Activated T-cell treated with anti-CD3 and anti-CD28 coated beads for 4 hours (primary cell): Measurements from ENCODE around the gene LZTS2.
"Not testable (repeated sequence)": the region's sequence is repeated elsewhere in the genome, so short reads cannot be mapped to it uniquely, and the experiment has no call there.

Experiments used
- DNase-seq: peaks from one replicate; pipeline ENCODE4 v3.0.0-alpha.2; 2020

The LZTS2 gene

DNA sequence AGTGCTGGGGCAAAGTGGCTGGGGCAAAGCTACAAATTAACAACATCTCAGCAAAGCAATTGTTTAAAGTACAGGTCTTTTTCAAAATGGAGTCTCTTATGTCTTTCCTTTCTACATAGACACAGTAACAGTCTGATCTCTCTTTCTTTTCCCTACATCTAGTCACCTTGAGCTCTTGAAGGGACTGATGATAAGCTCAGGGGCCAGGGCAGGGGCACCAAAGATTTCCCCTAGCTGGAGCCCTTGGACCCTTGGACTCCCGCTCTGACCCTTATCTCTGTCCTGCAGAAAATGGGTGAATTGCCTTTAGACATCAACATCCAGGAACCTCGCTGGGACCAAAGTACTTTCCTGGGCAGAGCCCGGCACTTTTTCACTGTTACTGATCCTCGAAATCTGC is 34.8 kb downstream of the LZTS2 start:
- DNase-seq = not testable (repeated sequence)

- no peak for DNase-seq
Observed at GRCh38 chr10:101035314-101035713, 35.7 kb downstream of the LZTS2 start.

DNA sequence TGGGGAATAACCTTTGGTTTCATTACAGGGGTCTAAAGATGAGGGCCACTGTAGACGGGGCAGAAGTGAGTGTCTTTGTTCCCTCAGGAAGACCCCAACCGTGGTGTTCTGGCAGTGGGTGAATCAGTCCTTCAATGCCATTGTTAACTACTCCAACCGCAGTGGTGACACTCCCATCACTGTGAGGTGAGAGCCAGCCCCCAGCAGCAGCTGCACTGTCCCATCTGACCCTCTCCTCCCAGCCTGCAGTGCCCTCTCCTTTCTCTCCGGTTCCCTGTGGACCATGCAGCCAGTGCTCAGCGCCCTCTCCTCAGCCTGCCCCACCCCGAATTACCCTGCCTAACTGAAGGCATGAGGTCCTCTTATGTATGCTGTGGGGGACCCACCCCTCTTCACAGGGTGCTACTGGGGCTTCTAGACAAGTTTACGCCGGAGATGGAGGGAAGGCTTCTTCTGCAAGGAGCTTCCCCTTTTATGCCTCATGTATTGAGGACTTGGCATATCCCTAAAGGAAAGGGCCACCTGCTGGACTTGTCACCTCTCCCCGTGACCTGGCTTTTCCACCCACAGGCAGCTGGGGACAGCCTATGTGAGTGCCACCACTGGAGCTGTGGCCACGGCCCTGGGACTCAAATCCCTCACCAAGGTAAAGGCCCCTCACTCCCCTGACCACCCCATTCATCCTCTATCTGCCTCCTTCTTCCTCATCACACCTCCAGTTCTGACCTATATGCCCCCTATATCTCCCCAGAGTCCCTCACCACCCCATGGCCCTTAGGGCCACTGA is 36.5 kb downstream of the LZTS2 start:
- no peak for DNase-seq

- no peak for DNase-seq
Observed at GRCh38 chr10:101036726-101037125, 37.1 kb downstream of the LZTS2 start.

DNA sequence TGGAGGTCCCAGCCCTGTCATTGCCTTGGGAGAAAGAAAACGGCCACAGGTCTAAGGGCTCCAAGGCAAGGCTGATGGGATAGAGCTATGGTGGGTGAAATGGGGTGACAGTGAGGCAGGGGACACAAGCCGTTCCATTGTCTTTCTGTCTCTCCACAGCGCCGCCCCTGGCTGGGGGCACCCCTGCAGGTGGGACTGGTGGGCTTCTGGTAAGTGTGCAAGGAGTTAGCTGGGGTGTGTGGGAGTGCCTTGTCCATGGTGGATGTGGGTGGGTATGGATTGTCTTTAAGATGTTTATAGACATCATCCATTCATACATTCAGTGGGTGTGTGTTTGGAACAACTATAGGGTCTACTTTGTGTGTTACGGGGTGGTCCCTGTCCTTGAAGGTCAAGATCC is 38.9 kb downstream of the LZTS2 start:
- no peak for DNase-seq

DNA sequence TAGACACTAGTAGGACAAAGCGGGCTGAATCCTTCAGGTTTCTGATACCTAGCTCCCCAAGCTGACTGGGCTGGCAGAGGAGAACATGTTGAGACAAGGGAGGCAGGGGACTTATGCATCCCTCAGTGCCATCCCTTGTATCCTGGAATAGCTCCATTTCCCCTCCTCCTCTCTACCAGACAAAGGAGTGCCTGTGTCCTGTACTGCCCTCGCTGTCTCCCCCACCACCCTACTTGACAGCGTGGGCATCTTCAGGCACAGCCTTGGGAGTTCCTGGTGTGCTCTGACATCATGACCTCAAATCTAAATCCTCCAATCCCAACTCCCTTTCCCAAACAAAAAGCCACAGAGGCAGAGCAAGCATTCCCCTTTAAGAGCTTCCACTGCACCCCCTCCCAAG is 40.5 kb downstream of the LZTS2 start:
- DNase-seq = no peak

GRCh38 chr10:101040851-101041250 is 41.2 kb downstream of the LZTS2 start:
- no peak for DNase-seq

- peak; percentile 69 for DNase-seq
Observed at GRCh38 chr10:101041252-101041761, 41.7 kb downstream of the LZTS2 start.

- DNase-seq = no peak
Observed at GRCh38 chr10:101042118-101042517, 42.5 kb downstream of the LZTS2 start.

GRCh38 chr10:101042667-101043362 is 43.2 kb downstream of the LZTS2 start:
- peak; percentile 78 for DNase-seq

- no peak for DNase-seq
Observed at GRCh38 chr10:101043363-101043707, 43.7 kb downstream of the LZTS2 start.

DNA sequence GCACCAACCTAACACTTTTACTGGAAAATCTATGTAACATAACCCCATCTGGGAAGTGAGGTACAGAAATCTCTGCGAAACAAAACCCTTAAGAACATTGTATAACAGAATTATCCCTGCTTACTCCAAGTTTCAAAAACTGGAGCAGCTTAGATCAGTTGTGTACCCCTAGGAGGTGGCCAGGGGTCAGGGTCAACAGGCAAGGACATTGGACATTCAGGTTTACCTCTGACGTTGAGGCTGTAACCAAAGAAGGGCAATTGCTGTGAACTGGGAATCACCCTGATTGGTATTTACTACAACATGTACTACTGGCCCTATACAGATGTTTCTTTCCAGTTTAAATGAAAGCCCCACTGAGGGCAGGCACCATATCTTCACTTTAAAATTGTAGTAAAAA is 44.5 kb downstream of the LZTS2 start:
- no peak for DNase-seq

DNA sequence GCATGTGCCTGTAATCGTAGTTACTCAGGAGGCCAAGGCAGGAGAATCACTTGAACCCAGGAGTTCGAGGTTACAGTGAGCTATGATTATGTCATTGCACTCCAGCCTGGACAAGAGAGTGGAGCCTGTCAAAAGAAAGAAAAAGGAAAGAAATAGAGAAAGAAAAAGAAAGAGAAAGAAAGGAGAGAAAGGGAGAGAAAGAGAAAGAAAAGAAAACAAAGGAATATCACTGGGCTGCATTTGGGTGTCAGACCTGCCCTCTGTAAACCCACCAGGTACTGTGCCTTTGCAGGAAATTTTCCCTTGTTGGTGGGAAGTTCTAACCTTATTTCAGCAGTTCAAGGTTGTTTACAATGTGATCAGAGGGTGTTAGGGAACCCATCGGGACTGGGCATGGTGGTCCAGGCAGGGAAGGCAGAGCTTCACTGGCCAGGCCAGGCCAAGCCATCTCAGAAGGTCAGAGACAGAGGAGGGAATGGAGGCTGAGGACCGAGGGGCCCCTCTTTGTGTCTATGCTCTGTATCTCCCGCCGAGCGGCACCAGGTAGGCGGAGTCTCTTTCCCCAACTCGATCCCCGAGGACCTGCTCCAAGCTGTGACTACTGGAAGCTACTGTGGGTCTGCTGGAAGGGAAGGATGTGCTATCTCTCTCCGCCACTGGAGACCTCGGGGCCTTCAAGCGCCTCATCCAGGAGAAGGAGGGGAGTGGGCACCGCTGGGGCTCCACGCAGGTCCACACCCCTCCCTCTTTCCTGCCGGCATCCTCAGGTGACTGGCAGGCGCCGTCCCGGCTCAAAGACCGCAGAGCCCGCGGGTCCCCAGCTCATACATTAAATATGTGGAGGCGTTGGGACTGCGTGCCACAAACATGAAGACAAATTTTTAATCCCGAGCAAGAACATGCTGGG is 47.0 kb downstream of the LZTS2 start:
- no peak for DNase-seq

GRCh38 chr10:101047268-101047667 is 47.7 kb downstream of the LZTS2 start:
- no peak for DNase-seq

GRCh38 chr10:101047961-101048892 is 48.6 kb downstream of the LZTS2 start:
- no peak for DNase-seq

DNA sequence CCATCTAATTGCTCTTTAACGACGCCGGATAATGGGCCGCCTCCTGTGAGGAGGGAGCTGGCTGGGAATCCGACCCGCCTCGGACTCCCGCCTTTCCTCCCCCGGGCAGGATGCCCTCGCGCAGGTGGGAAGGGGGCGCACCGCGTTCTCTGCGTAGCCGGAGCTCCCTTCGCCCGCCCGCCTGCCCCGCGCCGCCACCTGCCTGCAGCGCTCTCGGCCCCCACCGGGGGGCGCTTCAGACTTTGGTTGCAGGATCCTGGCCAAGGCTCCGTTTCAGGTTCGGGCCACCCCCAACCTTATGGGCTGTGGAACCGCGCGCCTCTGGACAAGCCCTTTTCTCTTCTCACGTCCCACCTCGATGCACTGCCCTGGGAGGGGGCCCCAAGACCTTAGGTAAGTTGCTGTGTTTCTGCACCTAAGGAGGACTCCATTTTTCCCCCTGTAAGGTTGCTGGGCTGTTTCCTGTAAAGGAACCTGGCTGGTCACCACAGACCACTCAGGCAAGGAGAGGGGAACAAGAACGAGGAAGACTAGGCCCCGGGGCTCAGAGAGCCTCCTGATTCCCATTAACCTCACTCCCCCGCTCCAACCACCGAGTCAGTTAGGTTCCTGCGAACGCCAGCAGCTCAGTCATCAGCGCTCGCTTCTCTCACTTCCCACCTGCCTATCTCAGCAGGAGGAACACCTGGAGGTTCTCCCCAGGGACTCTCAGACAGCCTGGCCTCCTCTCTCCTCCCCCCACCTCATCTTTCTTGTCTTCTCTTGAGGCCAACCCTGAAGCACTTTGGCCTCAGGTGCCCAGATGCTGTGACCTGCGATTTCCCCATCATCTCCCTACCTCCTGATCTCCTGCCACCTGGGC is 50.8 kb downstream of the LZTS2 start:
- peak; percentile 81 for DNase-seq

DNA sequence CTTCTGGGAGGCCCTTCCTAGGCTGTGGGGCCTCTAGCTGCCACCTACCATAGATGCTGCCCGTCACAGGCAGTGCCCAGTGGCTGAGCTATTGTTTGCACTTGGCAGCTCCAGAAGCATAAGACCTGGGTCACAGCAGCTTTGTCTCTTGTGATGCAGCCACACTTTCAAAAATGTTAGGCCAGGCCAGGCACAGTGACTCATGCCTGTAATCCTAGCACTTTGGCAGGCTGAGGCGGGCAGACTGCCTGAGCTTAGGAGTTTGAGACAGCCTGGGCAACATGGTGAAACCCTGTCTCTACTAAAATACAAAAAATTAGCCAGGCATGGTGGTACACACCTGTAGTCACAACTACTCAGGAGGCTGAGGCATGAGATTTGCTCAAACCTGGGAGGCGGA is 52.7 kb downstream of the LZTS2 start:
- DNase-seq = no peak

- DNase-seq = no peak
Observed at GRCh38 chr10:101053516-101053915, 53.9 kb downstream of the LZTS2 start.

DNA sequence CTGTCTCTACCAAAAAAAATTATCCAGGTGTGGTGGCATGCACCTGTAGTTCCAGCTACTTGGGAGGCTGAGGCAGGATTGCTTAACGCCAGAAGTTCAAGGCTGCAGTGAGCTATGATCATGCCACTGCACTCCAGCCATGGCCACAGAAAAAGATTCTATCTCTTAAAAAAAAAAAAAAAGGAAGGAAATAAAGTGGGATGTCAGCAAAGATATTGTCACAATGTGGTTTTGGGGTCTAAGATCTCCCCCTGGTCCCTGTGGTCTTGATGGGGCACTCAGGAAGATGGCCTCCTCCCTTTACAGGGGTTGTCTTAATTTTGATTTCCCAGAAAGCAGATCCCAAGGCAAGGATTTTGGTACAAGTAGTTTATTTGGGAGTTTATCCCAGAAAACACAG is 54.7 kb downstream of the LZTS2 start:
- DNase-seq = no peak

- no peak for DNase-seq
Observed at GRCh38 chr10:101054876-101055275, 55.3 kb downstream of the LZTS2 start.

DNA sequence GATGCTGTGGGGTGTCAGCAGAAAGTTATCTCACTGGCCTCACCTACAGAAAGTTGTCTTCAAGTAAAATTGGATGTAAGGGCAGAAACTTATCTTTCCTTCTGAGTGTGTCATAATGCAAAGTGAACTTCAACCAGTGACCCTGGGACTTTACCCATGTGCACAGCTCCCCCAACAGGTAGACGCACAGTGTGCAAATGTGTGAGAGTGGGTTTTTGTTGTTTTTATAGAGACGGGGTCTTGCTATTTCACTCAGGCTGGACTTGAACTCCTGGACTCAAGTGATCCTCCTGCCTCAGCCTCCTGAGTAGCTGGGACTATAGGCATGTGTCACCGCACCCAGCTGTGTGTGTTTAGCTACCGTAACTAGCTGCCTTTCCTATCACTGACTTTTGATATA is 55.8 kb downstream of the LZTS2 start:
- no peak for DNase-seq
